CD4-positive, alpha-beta memory T cell (primary cell): ENCODE data around the gene ABCC6. TPM values are rescaled to one million over a fixed set of nuclear protein-coding genes. Genes with fewer than 3 reads are reported as not detected.

Experiments used
- CTCF ChIA-PET: fragments of 350-600 bp; sonication (Branson Sonifier 250); formaldehyde crosslinking; loops from one replicate; lab custom pipeline; 2021; ENCODE audit warnings: inconsistent platforms; ENCODE audit not compliant: partially characterized antibody; lab: Charles Lee
- POLR2A ChIA-PET: fragments of 350-600 bp; sonication (Branson Sonifier 250); formaldehyde crosslinking; loops from one replicate; lab custom pipeline; 2021; ENCODE audit not compliant: partially characterized antibody; lab: Charles Lee
- DNase-seq, 5 donors: peaks; one replicate each; pipeline versions ENCODE4 v3.0.0 to v3.0.0-alpha.2; 2020 to 2022; ENCODE audit warnings: mixed read lengths in 1 of 5
- H3K27ac ChIP-seq: one replicate; pipeline ENCODE4 v1.7.0; 2013; ENCODE audit warnings: low read depth, low read length
- H3K27me3 ChIP-seq: 2 replicates; pipeline ENCODE4 v1.7.0; 2013; ENCODE audit warnings: mild to moderate bottlenecking, low read length, moderate library complexity; ENCODE audit not compliant: insufficient read depth
- H3K36me3 ChIP-seq: 2 replicates; pipeline ENCODE4 v1.7.0; 2013; ENCODE audit warnings: mild to moderate bottlenecking, low read length, moderate library complexity; ENCODE audit not compliant: insufficient read depth
- H3K4me1 ChIP-seq: 2 replicates; pipeline ENCODE4 v1.7.0; 2013; ENCODE audit warnings: mild to moderate bottlenecking, low read length, moderate library complexity; ENCODE audit not compliant: insufficient read depth
- H3K4me3 ChIP-seq, 2 donors: one replicate each; pipeline ENCODE4 v1.7.0; 2013; ENCODE audit warnings: low read length in 2 of 2, mild to moderate bottlenecking in 1 of 2
- H3K9me3 ChIP-seq, 2 donors: one replicate each; pipeline ENCODE4 v1.7.0; 2013; ENCODE audit warnings: low read length in 2 of 2, control low read depth in 1 of 2; ENCODE audit not compliant: control insufficient read depth in 1 of 2
- H3K27ac Mint-ChIP-seq, 7 donors: one replicate each; pipeline ENCODE4 v1.8.0; 2020 to 2021; ENCODE audit warnings: mixed read lengths in 7 of 7, mild to moderate bottlenecking in 6 of 7, inconsistent platforms in 3 of 7, moderate library complexity in 3 of 7
- H3K27me3 Mint-ChIP-seq, 2 donors: one replicate each; pipeline ENCODE4 v1.8.0; 2020 to 2021; ENCODE audit warnings: mixed read lengths in 2 of 2
- H3K36me3 Mint-ChIP-seq, 2 donors: one replicate each; pipeline ENCODE4 v1.8.0; 2020 to 2021; ENCODE audit warnings: mixed read lengths in 2 of 2, inconsistent platforms in 1 of 2, mild to moderate bottlenecking in 1 of 2
- H3K4me1 Mint-ChIP-seq, 4 donors: one replicate each; pipeline ENCODE4 v1.8.0; 2020 to 2021; ENCODE audit warnings: mixed read lengths in 4 of 4, mild to moderate bottlenecking in 1 of 4
- H3K4me3 Mint-ChIP-seq, 8 donors: one replicate each; pipeline ENCODE4 v1.8.0; 2020 to 2021; ENCODE audit warnings: mixed read lengths in 8 of 8, mild to moderate bottlenecking in 7 of 8, moderate library complexity in 6 of 8, inconsistent platforms in 3 of 8
- H3K9me3 Mint-ChIP-seq, 8 donors: one replicate each; pipeline ENCODE4 v1.8.0; 2020 to 2021; ENCODE audit warnings: mixed read lengths in 8 of 8, mild to moderate bottlenecking in 5 of 8, inconsistent platforms in 3 of 8, moderate library complexity in 1 of 8
- intact Hi-C: fragments of 100-400 bp; cut with micrococcal nuclease; formaldehyde crosslinking; loops from one replicate; pipeline ENCODE4 v1.15.1; 2023
- polyA plus RNA-seq, 2 donors: library from polyadenylated mRNA; unstranded; fragments of 300-500 nt; fragmentation: Illumina TruSeq; gene quantifications; one replicate each; pipeline ENCODE4 v1.2.3, GENCODE V29; 2021
- total RNA-seq, 2 experiments: library from RNA; stranded (reverse); gene quantifications; one replicate each; pipeline ENCODE4 v1.2.3, GENCODE V29; 2021

ABCC6 gene
- total and polyA plus RNA-seq, 4 experiments from 2014 or later, result 0.15 TPM; not detected in 3

DNA sequence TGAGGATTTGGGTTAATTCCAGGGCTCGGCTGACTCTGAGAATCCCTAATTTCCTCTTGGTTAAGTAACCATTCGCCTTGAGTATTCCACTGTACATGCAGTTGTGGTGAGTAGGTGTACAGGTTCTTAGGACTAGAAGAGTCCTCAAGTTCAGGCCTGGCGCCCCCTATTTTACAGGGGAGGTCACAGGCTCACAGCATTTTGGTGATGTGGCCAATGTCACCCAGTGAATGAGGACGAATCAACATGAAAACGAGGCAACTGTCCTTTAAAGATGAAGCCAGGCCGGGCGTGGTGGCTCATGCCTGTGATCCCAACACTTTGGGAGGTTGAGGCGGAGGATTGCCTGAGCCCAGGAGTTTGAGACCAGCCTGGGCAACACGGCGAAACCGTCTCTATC lies 55.4 kb downstream of the ABCC6 start:
- Mint-ChIP-seq H3K9me3 (peaks cover 0 to under 1% (median 0%) of the 10 kb centered on the region in 8 donors), H3K27ac (no peak overlapping the region)
- H3K4me3 ChIP-seq, result no peak overlapping the region

DNA sequence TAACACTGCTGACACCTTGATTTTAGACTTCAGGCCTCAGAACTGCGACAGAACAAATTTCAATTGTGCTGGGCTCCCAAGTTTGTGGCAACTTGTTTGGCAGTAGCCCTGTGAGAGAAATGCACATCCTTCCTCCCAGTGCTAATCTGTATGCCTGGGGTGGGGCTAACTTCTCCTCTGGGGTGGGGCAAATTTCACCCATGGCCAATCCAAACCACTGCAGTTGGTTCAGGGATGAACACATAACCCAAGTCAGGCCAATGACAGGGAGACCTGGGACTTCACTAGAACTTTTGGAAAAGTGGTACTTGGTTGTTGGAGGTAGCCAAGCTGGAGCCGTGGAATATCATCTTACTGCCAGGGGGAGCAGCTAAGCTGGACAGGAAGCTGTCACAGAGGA lies 56.3 kb downstream of the ABCC6 start:
- Mint-ChIP-seq H3K4me1 (no peaks in the 10 kb centered on the region), H3K4me3 (no peak overlapping the region), H3K27ac (no peak overlapping the region), H3K36me3 (peaks cover 0 to under 1% of the 10 kb centered on the region in 2 donors), H3K9me3 (peaks cover 0 to 5% (median under 1%) of the 10 kb centered on the region in 8 donors), H3K27me3 (peaks cover 2 to 9% of the 10 kb centered on the region in 2 donors)
- Histone ChIP-seq H3K27me3 (no peaks in the 10 kb centered on the region), H3K36me3 (no peaks in the 10 kb centered on the region), H3K9me3 (no peaks in the 10 kb centered on the region), H3K4me1 (no peaks in the 10 kb centered on the region), H3K4me3 (no peak overlapping the region), H3K27ac (no peak overlapping the region)
- CTCF ChIA-PET, result no interaction called here
- POLR2A ChIA-PET, result no interaction called here
- intact Hi-C loops, result no loop called here
- no peak for DNase-seq

More for the DNA sequence above, 55.4 kb downstream of the ABCC6 start:
- Histone ChIP-seq H3K36me3 (no peaks in the 10 kb centered on the region), H3K9me3 (no peaks in the 10 kb centered on the region), H3K27me3 (no peaks in the 10 kb centered on the region), H3K4me1 (no peaks in the 10 kb centered on the region), H3K27ac (no peak overlapping the region)
- DNase-seq, result no peak
- Mint-ChIP-seq H3K36me3 (no peaks in the 10 kb centered on the region), H3K27me3 (peaks cover 0 to 1% of the 10 kb centered on the region in 2 donors), H3K4me3 (no peak overlapping the region), H3K4me1 (no peaks in the 10 kb centered on the region)
- ChIA-PET POLR2A (no interaction called here), CTCF (no interaction called here)
- intact Hi-C loops, result no loop called here

DNA sequence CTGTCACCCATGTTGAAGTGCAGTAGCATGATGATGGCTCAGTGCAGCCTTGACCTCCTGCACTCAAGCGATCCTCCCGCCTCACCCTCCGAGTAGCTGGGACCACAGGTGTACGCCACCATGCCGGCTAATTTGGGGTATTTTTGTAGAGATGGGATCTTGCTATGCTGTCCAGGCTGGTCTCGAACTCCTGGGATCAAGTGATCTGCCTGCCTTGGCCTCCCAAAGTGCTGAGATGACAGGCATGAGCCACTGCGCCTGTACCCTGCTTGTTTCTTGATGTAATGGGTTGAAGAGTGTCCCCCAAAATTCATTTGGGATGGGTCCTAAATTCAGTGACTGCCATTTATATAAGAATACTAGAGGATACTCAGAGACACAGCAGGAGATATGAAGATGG lies 57.2 kb downstream of the ABCC6 start:
- Mint-ChIP-seq H3K27me3 (peaks cover 2 to 13% of the 10 kb centered on the region in 2 donors), H3K27ac (no peak overlapping the region), H3K4me3 (no peak overlapping the region), H3K36me3 (peaks cover 0 to 2% of the 10 kb centered on the region in 2 donors), H3K4me1 (no peaks in the 10 kb centered on the region), H3K9me3 (peaks cover 0 to 8% (median 4%) of the 10 kb centered on the region in 8 donors)
- CTCF ChIA-PET, result no interaction called here
- POLR2A ChIA-PET, result no interaction called here
- H3K9me3 ChIP-seq, result no peaks in the 10 kb centered on the region
- no peak overlapping the region for H3K27ac ChIP-seq
- no peak overlapping the region for H3K4me3 ChIP-seq
- H3K36me3 ChIP-seq, result no peaks in the 10 kb centered on the region
- no peaks in the 10 kb centered on the region for H3K27me3 ChIP-seq
- intact Hi-C loops, result no loop called here
- H3K4me1 ChIP-seq, result no peaks in the 10 kb centered on the region
- DNase-seq, result no peak

DNA sequence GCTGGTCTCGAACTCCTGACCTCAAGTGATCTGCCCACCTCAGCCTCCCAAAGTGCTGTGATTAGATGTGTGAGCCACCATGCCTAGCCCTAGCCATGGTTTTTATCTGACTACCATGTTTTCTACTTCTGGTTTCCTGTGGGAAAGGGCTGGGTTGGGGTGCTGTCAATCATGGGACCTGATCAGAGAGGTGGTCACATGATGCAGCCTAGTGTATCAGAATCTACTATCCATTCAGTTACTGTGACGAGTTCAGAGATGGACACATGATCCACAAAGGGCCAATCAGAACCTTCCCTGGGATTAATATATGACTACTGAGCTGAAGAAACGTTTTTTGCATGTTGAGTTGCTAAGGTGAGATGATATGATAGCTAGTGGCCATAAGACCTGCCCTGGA lies 59.1 kb downstream of the ABCC6 start:
- H3K27ac Mint-ChIP-seq, result no peak overlapping the region
- CTCF ChIA-PET, result no interaction called here
- H3K4me3 Mint-ChIP-seq, result no peak overlapping the region
- peaks cover 0 to 8% of the 10 kb centered on the region in 2 donors for H3K9me3 ChIP-seq
- no peak overlapping the region for H3K4me3 ChIP-seq
- intact Hi-C loops, result no loop called here
- no peaks in the 10 kb centered on the region for H3K27me3 ChIP-seq
- H3K36me3 Mint-ChIP-seq, result peaks cover 0 to 4% of the 10 kb centered on the region in 2 donors
- no peaks in the 10 kb centered on the region for H3K36me3 ChIP-seq
- no peak overlapping the region for H3K27ac ChIP-seq
- peaks cover 2 to 13% of the 10 kb centered on the region in 2 donors for H3K27me3 Mint-ChIP-seq
- H3K4me1 ChIP-seq, result no peaks in the 10 kb centered on the region
- H3K9me3 Mint-ChIP-seq, result peaks cover 0 to 22% (median 11%) of the 10 kb centered on the region in 8 donors
- POLR2A ChIA-PET, result no interaction called here
- no peak for DNase-seq
- no peaks in the 10 kb centered on the region for H3K4me1 Mint-ChIP-seq

DNA sequence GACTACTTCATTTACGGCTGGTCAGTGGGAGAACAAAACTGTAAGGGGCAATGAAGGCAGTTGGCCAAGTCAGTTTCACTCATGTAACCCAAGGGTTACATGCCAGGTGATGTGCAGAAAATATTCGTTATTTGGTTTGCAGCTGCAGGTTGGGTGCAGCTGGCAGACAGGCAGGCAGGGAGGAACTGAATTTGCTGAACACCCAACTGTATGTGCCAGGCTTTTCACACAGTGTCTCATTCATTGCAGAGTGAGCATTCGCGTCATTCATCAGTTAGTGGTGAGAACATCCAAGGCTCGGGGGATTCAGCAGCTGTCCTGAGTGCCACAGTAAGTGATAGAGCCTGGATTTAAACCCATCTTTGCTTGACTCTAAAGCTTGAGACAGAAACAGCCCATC lies 59.7 kb downstream of the ABCC6 start:
- no peak overlapping the region for H3K4me3 ChIP-seq
- Mint-ChIP-seq H3K36me3 (peaks cover 0 to 4% of the 10 kb centered on the region in 2 donors), H3K4me1 (no peaks in the 10 kb centered on the region), H3K27me3 (peaks cover 2 to 13% of the 10 kb centered on the region in 2 donors), H3K9me3 (peaks cover 3 to 29% (median 13%) of the 10 kb centered on the region in 8 donors), H3K4me3 (no peak overlapping the region), H3K27ac (no peak overlapping the region)
- DNase-seq, result no peak
- intact Hi-C loops, result no loop called here
- CTCF ChIA-PET, result no interaction called here
- no peaks in the 10 kb centered on the region for H3K27me3 ChIP-seq
- POLR2A ChIA-PET, result no interaction called here
- H3K9me3 ChIP-seq, result peaks cover 0 to 15% of the 10 kb centered on the region in 2 donors
- H3K4me1 ChIP-seq, result no peaks in the 10 kb centered on the region
- peaks cover 4% of the 10 kb centered on the region for H3K36me3 ChIP-seq
- H3K27ac ChIP-seq, result no peak overlapping the region

DNA sequence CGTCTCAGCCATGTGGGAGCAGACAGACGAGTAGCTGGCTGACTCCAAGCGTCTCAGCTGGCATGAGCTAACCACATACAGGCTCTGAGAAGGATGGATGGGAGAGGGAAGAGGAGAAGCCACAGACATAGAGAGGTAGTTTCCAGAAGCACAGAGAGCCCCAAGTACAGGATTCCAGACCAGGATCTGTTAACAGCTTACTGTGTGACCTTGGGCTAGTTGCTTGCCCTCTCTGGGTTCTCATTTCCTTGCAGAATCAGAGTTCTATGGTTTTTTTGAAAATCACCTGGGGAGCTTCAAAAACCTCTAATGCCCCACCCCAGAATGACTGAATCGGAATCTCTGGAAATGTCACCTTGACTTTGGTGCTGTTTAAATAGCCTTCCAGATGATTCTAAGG lies 60.2 kb downstream of the ABCC6 start:
- H3K4me1 Mint-ChIP-seq, result no peaks in the 10 kb centered on the region
- Histone ChIP-seq H3K4me3 (no peak overlapping the region), H3K9me3 (peaks cover 0 to 18% of the 10 kb centered on the region in 2 donors), H3K27me3 (no peaks in the 10 kb centered on the region), H3K36me3 (peaks cover 5% of the 10 kb centered on the region), H3K27ac (no peak overlapping the region), H3K4me1 (no peaks in the 10 kb centered on the region)
- POLR2A ChIA-PET, result no interaction called here
- DNase-seq, result no peak
- no peak overlapping the region for H3K4me3 Mint-ChIP-seq
- peaks cover 3 to 33% (median 18%) of the 10 kb centered on the region in 8 donors for H3K9me3 Mint-ChIP-seq
- CTCF ChIA-PET, result no interaction called here
- no peak overlapping the region for H3K27ac Mint-ChIP-seq
- H3K36me3 Mint-ChIP-seq, result peaks cover 0 to 4% of the 10 kb centered on the region in 2 donors
- intact Hi-C loops, result no loop called here
- peaks cover 2 to 13% of the 10 kb centered on the region in 2 donors for H3K27me3 Mint-ChIP-seq

DNA sequence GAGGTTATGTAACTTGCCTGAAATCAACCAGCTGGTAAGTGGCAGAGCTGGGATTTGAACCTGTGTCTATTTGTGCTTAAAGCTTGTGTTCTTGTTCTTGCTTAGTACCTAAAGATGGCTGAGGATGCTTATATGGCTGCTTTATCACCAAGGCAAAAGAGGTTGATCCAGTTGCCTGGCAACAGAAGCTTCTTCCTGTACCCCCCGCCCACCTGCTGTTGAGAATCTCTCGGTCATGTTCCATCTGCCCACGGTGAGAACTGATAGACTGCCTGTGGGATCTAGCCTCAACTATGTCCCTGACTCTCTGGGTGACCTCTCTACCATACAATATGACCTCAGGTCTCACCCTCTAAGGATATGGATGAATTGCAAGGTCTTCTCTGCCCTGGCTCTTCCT lies 60.7 kb downstream of the ABCC6 start:
- no peaks in the 10 kb centered on the region for H3K4me1 Mint-ChIP-seq
- peaks cover 5% of the 10 kb centered on the region for H3K36me3 ChIP-seq
- peaks cover 3 to 36% (median 19%) of the 10 kb centered on the region in 8 donors for H3K9me3 Mint-ChIP-seq
- no peak overlapping the region for H3K27ac Mint-ChIP-seq
- no peak overlapping the region for H3K27ac ChIP-seq
- H3K4me1 ChIP-seq, result no peaks in the 10 kb centered on the region
- no peak for DNase-seq
- no peak overlapping the region for H3K4me3 ChIP-seq
- intact Hi-C loops, result no loop called here
- peaks cover 2 to 13% of the 10 kb centered on the region in 2 donors for H3K27me3 Mint-ChIP-seq
- CTCF ChIA-PET, result no interaction called here
- no peak overlapping the region for H3K4me3 Mint-ChIP-seq
- no peaks in the 10 kb centered on the region for H3K27me3 ChIP-seq
- H3K9me3 ChIP-seq, result peaks cover 0 to 18% of the 10 kb centered on the region in 2 donors
- POLR2A ChIA-PET, result no interaction called here
- peaks cover 0 to 4% of the 10 kb centered on the region in 2 donors for H3K36me3 Mint-ChIP-seq
